ENCODE measurements around the gene CLIP1.
"Not testable (repeated sequence)": the region's sequence is repeated elsewhere in the genome, so short reads cannot be mapped to it uniquely, and the experiment has no call there.

DNA sequence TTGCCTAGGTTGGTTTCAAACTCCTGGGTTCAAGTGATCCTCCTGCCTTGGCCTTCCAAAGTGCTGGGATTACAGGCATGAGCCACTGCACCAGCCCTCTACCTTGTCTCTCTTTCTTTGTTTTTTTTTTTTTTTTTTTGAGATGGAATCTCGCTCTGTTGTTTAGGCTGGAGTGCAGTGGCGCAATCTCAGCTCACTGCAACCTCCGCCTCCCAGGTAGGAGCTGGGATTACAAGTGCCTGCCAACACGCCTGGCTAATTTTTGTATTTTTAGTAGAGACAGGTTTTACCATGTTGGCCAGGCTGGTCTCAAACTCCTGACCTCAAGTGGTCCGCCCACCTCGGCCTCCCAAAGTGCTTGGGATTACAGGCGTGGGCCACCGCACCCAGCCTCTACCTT lies 16.4 kb upstream of the CLIP1 start:
- TF ChIP-seq, protein P1, sequence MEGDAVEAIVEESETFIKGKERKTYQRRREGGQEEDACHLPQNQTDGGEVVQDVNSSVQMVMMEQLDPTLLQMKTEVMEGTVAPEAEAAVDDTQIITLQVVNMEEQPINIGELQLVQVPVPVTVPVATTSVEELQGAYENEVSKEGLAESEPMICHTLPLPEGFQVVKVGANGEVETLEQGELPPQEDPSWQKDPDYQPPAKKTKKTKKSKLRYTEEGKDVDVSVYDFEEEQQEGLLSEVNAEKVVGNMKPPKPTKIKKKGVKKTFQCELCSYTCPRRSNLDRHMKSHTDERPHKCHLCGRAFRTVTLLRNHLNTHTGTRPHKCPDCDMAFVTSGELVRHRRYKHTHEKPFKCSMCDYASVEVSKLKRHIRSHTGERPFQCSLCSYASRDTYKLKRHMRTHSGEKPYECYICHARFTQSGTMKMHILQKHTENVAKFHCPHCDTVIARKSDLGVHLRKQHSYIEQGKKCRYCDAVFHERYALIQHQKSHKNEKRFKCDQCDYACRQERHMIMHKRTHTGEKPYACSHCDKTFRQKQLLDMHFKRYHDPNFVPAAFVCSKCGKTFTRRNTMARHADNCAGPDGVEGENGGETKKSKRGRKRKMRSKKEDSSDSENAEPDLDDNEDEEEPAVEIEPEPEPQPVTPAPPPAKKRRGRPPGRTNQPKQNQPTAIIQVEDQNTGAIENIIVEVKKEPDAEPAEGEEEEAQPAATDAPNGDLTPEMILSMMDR (IDR thresholded peaks at IDR 0.05 in 2 of 3, conservative IDR thresholded peaks at IDR 0.05 in 1 of 3; ENCODE audit: borderline replicate concordance in 1 of 3, insufficient read depth in 1 of 3, low read depth in 2 of 3, low read length in 2 of 3), result not testable (repeated sequence)
- TF ChIP-seq POLR2AphosphoS5 (IDR thresholded peaks at IDR 0.05; ENCODE audit: low read depth, low read length); EZH2 (IDR thresholded peaks at IDR 0.05): not testable (repeated sequence)

All from HCT116 (cell line).